ENCODE measurements around the gene TMC3. TPM values are rescaled to one million over a fixed set of nuclear protein-coding genes. Genes with fewer than 3 reads are reported as not detected.

TMC3 gene
- total RNA-seq, 1 donor from 2014 or later, result not detected

GRCh38 chr15:81304226-81304625, 69.8 kb downstream of the TMC3 start:
- Mint-ChIP-seq H3K9me3 (ENCODE audit: low read depth) (no peaks in the 10 kb centered on the region), H3K36me3 (ENCODE audit: low read depth) (peaks cover 3% of the 10 kb centered on the region), H3K27me3 (ENCODE audit: low read depth) (peaks cover 5% of the 10 kb centered on the region), H3K27ac (ENCODE audit: unreplicated experiment) (peak overlapping the region; percentile 38), H3K4me3 (ENCODE audit: unreplicated experiment) (no peak overlapping the region), H3K4me1 (ENCODE audit: low read depth) (peaks cover 14% of the 10 kb centered on the region)
- no peak for DNase-seq (ENCODE audit: low spot score)
- no peak for TF ChIP-seq CTCF (IDR thresholded peaks at IDR 0.05)

GRCh38 chr15:81303244-81304225, 70.5 kb downstream of the TMC3 start:
- no peak for DNase-seq (ENCODE audit: low spot score)
- no peak for TF ChIP-seq CTCF (IDR thresholded peaks at IDR 0.05)
- no peak overlapping the region for H3K4me3 Mint-ChIP-seq (ENCODE audit: unreplicated experiment)
- H3K36me3 Mint-ChIP-seq (ENCODE audit: low read depth), result peaks cover 3% of the 10 kb centered on the region
- no peaks in the 10 kb centered on the region for H3K9me3 Mint-ChIP-seq (ENCODE audit: low read depth)
- H3K4me1 Mint-ChIP-seq (ENCODE audit: low read depth), result peaks cover 14% of the 10 kb centered on the region
- peak overlapping the region; percentile 38 for H3K27ac Mint-ChIP-seq (ENCODE audit: unreplicated experiment)
- peaks cover 5% of the 10 kb centered on the region for H3K27me3 Mint-ChIP-seq (ENCODE audit: low read depth)

GRCh38 chr15:81302701-81303109, 71.3 kb downstream of the TMC3 start:
- H3K4me3 Mint-ChIP-seq (ENCODE audit: unreplicated experiment), result no peak overlapping the region
- H3K4me1 Mint-ChIP-seq (ENCODE audit: low read depth), result peaks cover 8% of the 10 kb centered on the region
- peaks cover 5% of the 10 kb centered on the region for H3K27me3 Mint-ChIP-seq (ENCODE audit: low read depth)
- no peak overlapping the region for H3K27ac Mint-ChIP-seq (ENCODE audit: unreplicated experiment)
- peaks cover 3% of the 10 kb centered on the region for H3K36me3 Mint-ChIP-seq (ENCODE audit: low read depth)
- no peaks in the 10 kb centered on the region for H3K9me3 Mint-ChIP-seq (ENCODE audit: low read depth)
- no peak for TF ChIP-seq CTCF (IDR thresholded peaks at IDR 0.05)
- DNase-seq (ENCODE audit: low spot score), result no peak

GRCh38 chr15:81301815-81302399, 72.1 kb downstream of the TMC3 start:
- no peak for TF ChIP-seq CTCF (IDR thresholded peaks at IDR 0.05)
- no peak for DNase-seq (ENCODE audit: low spot score)
- peaks cover 5% of the 10 kb centered on the region for H3K36me3 Mint-ChIP-seq (ENCODE audit: low read depth)
- no peak overlapping the region for H3K4me3 Mint-ChIP-seq (ENCODE audit: unreplicated experiment)
- H3K27ac Mint-ChIP-seq (ENCODE audit: unreplicated experiment), result no peak overlapping the region
- peaks cover 5% of the 10 kb centered on the region for H3K27me3 Mint-ChIP-seq (ENCODE audit: low read depth)
- H3K9me3 Mint-ChIP-seq (ENCODE audit: low read depth), result no peaks in the 10 kb centered on the region
- peaks cover 16% of the 10 kb centered on the region for H3K4me1 Mint-ChIP-seq (ENCODE audit: low read depth)

GRCh38 chr15:81301385-81301784, 72.6 kb downstream of the TMC3 start:
- TF ChIP-seq CTCF (IDR thresholded peaks at IDR 0.05), result no peak
- peaks cover 5% of the 10 kb centered on the region for H3K36me3 Mint-ChIP-seq (ENCODE audit: low read depth)
- H3K9me3 Mint-ChIP-seq (ENCODE audit: low read depth), result no peaks in the 10 kb centered on the region

More at GRCh38 chr15:81301385-81301784, 72.6 kb downstream of the TMC3 start:
- peaks cover 5% of the 10 kb centered on the region for H3K27me3 Mint-ChIP-seq (ENCODE audit: low read depth)
- H3K4me3 Mint-ChIP-seq (ENCODE audit: unreplicated experiment), result no peak overlapping the region
- peaks cover 21% of the 10 kb centered on the region for H3K4me1 Mint-ChIP-seq (ENCODE audit: low read depth)
- no peak overlapping the region for H3K27ac Mint-ChIP-seq (ENCODE audit: unreplicated experiment)
- DNase-seq (ENCODE audit: low spot score), result no peak
